WTC11 (cell line): Measurements from ENCODE around the gene RERG. TPM values are rescaled to one million over a fixed set of nuclear protein-coding genes. Genes with fewer than 3 reads are reported as not detected.

Experiments
- AFF4 ChIP-seq: sonication (generic); formaldehyde crosslinking; IDR thresholded peaks from 2 replicates; pipeline ENCODE4 v1.8.1; 2023; ENCODE audit warnings: mild to moderate bottlenecking, missing genetic modification reagents, borderline replicate concordance
- AR ChIP-seq: fragments of 250-450 bp; sonication (Bioruptor Pico); IDR thresholded peaks from 2 replicates; pipeline ENCODE4 v1.9.0; 2021; ENCODE audit warnings: mild to moderate bottlenecking
- ARID4B ChIP-seq: sonication (generic); formaldehyde crosslinking; IDR thresholded peaks from 2 replicates; pipeline ENCODE4 v1.8.0; 2023; ENCODE audit warnings: missing genetic modification reagents, mild to moderate bottlenecking, borderline replicate concordance
- ATF1 ChIP-seq: sonication (generic); formaldehyde crosslinking; IDR thresholded peaks from 2 replicates; pipeline ENCODE4 v1.8.1; 2023; ENCODE audit warnings: mild to moderate bottlenecking, moderate library complexity, missing genetic modification reagents
- CDX4 ChIP-seq: fragments of 250-450 bp; sonication (Bioruptor Pico); IDR thresholded peaks from 2 replicates; pipeline ENCODE4 v1.9.0; 2021; ENCODE audit warnings: moderate library complexity, mild to moderate bottlenecking, inconsistent platforms, borderline replicate concordance
- E2F4 ChIP-seq: sonication (generic); formaldehyde crosslinking; IDR thresholded peaks from 2 replicates; pipeline ENCODE4 v1.8.1; 2022; ENCODE audit warnings: low read depth, mild to moderate bottlenecking, moderate library complexity, missing genetic modification reagents, borderline replicate concordance
- NFATC4 ChIP-seq: fragments of 250-450 bp; sonication (Bioruptor Pico); IDR thresholded peaks from 2 replicates; pipeline ENCODE4 v1.9.0; 2021; ENCODE audit warnings: mild to moderate bottlenecking
- NFE2L1 ChIP-seq: sonication (generic); formaldehyde crosslinking; IDR thresholded peaks from 2 replicates; pipeline ENCODE4 v1.8.1; 2023; ENCODE audit warnings: missing genetic modification reagents
- NR2C2 ChIP-seq: sonication (generic); formaldehyde crosslinking; IDR thresholded peaks from 2 replicates; pipeline ENCODE4 v1.8.0; 2022; ENCODE audit warnings: mild to moderate bottlenecking, missing genetic modification reagents
- SMAD3 ChIP-seq: sonication (generic); formaldehyde crosslinking; IDR thresholded peaks from 2 replicates; pipeline ENCODE4 v1.8.0; 2022; ENCODE audit warnings: missing genetic modification reagents, mild to moderate bottlenecking, borderline replicate concordance
- ZNF121 ChIP-seq: sonication (generic); formaldehyde crosslinking; IDR thresholded peaks from 2 replicates; pipeline ENCODE4 v1.8.0; 2023; ENCODE audit warnings: missing genetic modification reagents
- ZNF281 ChIP-seq: sonication (generic); formaldehyde crosslinking; IDR thresholded peaks from 2 replicates; pipeline ENCODE4 v1.8.0; 2023; ENCODE audit warnings: mild to moderate bottlenecking, missing genetic modification reagents
- total RNA-seq: library from RNA; stranded (reverse); gene quantifications from 3 replicates; pipeline ENCODE4 v1.2.3, GENCODE V29; 2021

RERG gene
- total RNA-seq, 1 experiment from 2014 or later, result 0.28 TPM

GRCh38 chr12:15220915-15221885 lies at the start of gene RERG (continued):
- TF ChIP-seq ARID4B (CRISPR knock-in tag), result no peak
- TF ChIP-seq ATF1, result no peak
- TF ChIP-seq SMAD3 (CRISPR knock-in tag), result peak; percentile 79; the same call in 1 of the 2 replicates
- TF ChIP-seq CDX4, result no peak
- no peak for TF ChIP-seq NFATC4 (CRISPR knock-in tag)
- no peak for TF ChIP-seq E2F4 (CRISPR knock-in tag)
- TF ChIP-seq ZNF121 (CRISPR knock-in tag), result 0 out of 2 replicates have a peak, but pooled peaks have one; percentile 18
- no peak for TF ChIP-seq AR
- peak; percentile 49; the same call in 1 of the 2 replicates for TF ChIP-seq NFE2L1 (CRISPR knock-in tag)
- no peak for TF ChIP-seq NR2C2
- TF ChIP-seq ZNF281 (CRISPR knock-in tag), result 0 out of 2 replicates have a peak, but pooled peaks have one; percentile 28
- no peak for TF ChIP-seq AFF4 (CRISPR knock-in tag)
